AG09319 (cell line): ENCODE measurements around the gene SLC38A10.

Experiments used
- DNase-seq: peaks from one replicate; pipeline ENCODE4 v3.0.0-alpha.2; 2010; ENCODE audit warnings: low read depth; ENCODE audit errors: extremely low read depth
- CTCF ChIP-seq: IDR thresholded peaks from 2 replicates; pipeline ENCODE4 v1.5.1; 2011; ENCODE audit warnings: low read depth, mild to moderate bottlenecking, inconsistent platforms, low read length, moderate library complexity

SLC38A10 gene

GRCh38 chr17:81314398-81315081 lies 19.4 kb upstream of the SLC38A10 start:
- TF ChIP-seq CTCF = no peak
- DNase-seq = no peak

- DNase-seq = no peak
- no peak for TF ChIP-seq CTCF
These were observed 18.8 kb upstream of the SLC38A10 start for GRCh38 chr17:81313776-81314397.

- no peak for DNase-seq
- TF ChIP-seq CTCF = no peak
These were observed 17.7 kb upstream of the SLC38A10 start for GRCh38 chr17:81312624-81313325.

- no peak for TF ChIP-seq CTCF
- no peak for DNase-seq
These were observed 16.8 kb upstream of the SLC38A10 start for GRCh38 chr17:81311946-81312345.

- no peak for TF ChIP-seq CTCF
- no peak for DNase-seq
These were observed 15.9 kb upstream of the SLC38A10 start for GRCh38 chr17:81310949-81311550.

- DNase-seq = no peak
These were observed 15.0 kb upstream of the SLC38A10 start for GRCh38 chr17:81309859-81310839.

More at GRCh38 chr17:81309859-81310839, 15.0 kb upstream of the SLC38A10 start:
- no peak for TF ChIP-seq CTCF
